Measurements from ENCODE around the gene CHST2. TPM values are rescaled to one million over a fixed set of nuclear protein-coding genes. Genes with fewer than 3 reads are reported as not detected.

The CHST2 gene
- total RNA-seq, 6 donors from 2014 or later = 2.1 to 12.8 (median 11.7) TPM

GRCh38 chr3:143128227-143128955 lies 8.8 kb downstream of the CHST2 start:
- ATAC-seq (ENCODE audit: low FRiP score in 2 of 2) (no peak), DNase-seq (no peak)
- no peaks in the 10 kb centered on the region for H3K36me3 ChIP-seq
- no peak overlapping the region for H3K4me3 ChIP-seq
- no peaks in the 10 kb centered on the region for H3K27me3 ChIP-seq
- no peak for TF ChIP-seq CTCF (IDR thresholded peaks at IDR 0.05)
- no peak for TF ChIP-seq POLR2A (IDR thresholded peaks at IDR 0.05)
- no peak for TF ChIP-seq POLR2AphosphoS5 (IDR thresholded peaks at IDR 0.05)
- TF ChIP-seq EP300 (IDR thresholded peaks at IDR 0.05) = no peak
- no peaks in the 10 kb centered on the region for H3K9me3 ChIP-seq
- peak overlapping the region in 3 of 4 donors; percentile 41 to 54 (median 45) for H3K27ac ChIP-seq
- H3K4me1 ChIP-seq = peaks cover 0 to 16% (median 3%) of the 10 kb centered on the region in 4 donors
- 46 to 50% methylated on average over 5 of the region's 5 CpGs for WGBS, 2 donors

DNA sequence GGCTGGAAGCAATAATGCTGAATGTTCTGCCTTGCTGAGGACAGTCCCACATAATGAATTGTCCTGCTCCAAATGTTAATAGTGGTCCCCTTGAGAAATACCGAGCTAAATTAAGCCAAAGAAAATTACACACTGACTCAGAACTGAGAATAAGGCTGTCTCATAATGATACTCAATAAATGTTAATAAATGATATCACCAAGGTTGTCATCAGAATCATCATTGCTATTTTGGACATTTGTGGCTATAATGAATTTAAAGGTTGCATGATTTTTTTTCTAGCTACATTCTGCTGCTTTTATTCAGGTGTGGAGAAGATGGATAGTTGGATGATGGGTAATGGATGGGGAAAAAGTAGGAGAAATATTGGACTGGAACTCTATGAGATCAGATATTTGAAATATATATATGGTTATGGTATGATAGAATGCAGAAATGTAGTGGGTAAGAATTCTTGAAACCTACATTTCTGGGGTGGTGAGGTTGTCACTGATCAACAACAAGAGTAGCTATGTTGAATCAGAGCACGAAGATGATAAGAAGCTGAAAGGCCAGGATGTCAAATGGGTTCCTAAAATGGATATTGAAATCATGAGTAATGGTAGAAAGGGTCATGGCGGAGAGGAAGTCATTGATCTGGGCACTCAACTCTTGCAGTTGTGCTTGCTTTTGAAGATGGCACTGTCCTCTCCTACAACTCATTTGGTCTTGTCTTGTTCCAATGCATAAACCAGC lies 12.8 kb downstream of the CHST2 start:
- Histone ChIP-seq H3K9me3 (no peaks in the 10 kb centered on the region), H3K36me3 (no peaks in the 10 kb centered on the region), H3K4me1 (peaks cover 0 to 10% (median 1%) of the 10 kb centered on the region in 4 donors), H3K27ac (no peak overlapping the region), H3K27me3 (no peaks in the 10 kb centered on the region), H3K4me3 (no peak overlapping the region)
- WGBS, 2 donors = 87 to 92% methylated on average over 3 of the region's 3 CpGs
- TF ChIP-seq POLR2AphosphoS5 (IDR thresholded peaks at IDR 0.05) (no peak), POLR2A (IDR thresholded peaks at IDR 0.05) (no peak), CTCF (IDR thresholded peaks at IDR 0.05) (no peak), EP300 (IDR thresholded peaks at IDR 0.05) (no peak)
- ATAC-seq (ENCODE audit: low FRiP score in 2 of 2) = no peak
- no peak for DNase-seq

GRCh38 chr3:143134471-143134870 lies 14.9 kb downstream of the CHST2 start:
- no peak overlapping the region for H3K27ac ChIP-seq
- no peaks in the 10 kb centered on the region for H3K9me3 ChIP-seq
- H3K27me3 ChIP-seq = no peaks in the 10 kb centered on the region
- peaks cover 5 to 7% (median 6%) of the 10 kb centered on the region in 4 donors for H3K4me1 ChIP-seq
- TF ChIP-seq EP300 (IDR thresholded peaks at IDR 0.05) (no peak), CTCF (IDR thresholded peaks at IDR 0.05) (no peak), POLR2A (IDR thresholded peaks at IDR 0.05) (no peak), POLR2AphosphoS5 (IDR thresholded peaks at IDR 0.05) (no peak)
- DNase-seq (no peak), ATAC-seq (ENCODE audit: low FRiP score in 2 of 2) (no peak)
- H3K4me3 ChIP-seq = no peak overlapping the region
- WGBS, 2 donors = 48 to 56% methylated on average over 1 of the region's 1 CpG
- H3K36me3 ChIP-seq = no peaks in the 10 kb centered on the region

DNA sequence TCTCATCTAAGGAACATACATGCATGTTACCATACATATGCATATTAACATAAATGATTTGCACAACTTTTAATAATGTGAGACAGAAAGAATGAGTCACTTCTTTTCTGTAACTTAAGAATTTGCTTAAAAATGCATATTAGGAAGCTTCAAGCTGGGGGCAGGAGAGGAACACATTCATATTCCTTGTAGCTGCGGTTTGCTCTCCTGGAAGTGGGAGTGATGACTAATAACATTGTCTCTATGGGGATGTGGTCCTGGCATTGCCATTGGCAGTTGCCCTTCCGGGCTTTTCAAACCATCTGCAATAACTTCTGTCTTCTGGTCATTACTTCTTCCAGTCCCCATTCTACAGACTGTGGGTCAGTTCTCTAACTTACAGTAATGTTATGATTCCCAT lies 15.6 kb downstream of the CHST2 start:
- Histone ChIP-seq H3K36me3 (no peaks in the 10 kb centered on the region), H3K4me3 (no peak overlapping the region), H3K4me1 (peaks cover 6 to 11% (median 7%) of the 10 kb centered on the region in 4 donors), H3K27me3 (no peaks in the 10 kb centered on the region), H3K9me3 (no peaks in the 10 kb centered on the region), H3K27ac (no peak overlapping the region)
- ATAC-seq (ENCODE audit: low FRiP score in 2 of 2) (peak in 1 of 2 donors; percentile 82), DNase-seq (peak in 1 of 2 donors; percentile 45)
- TF ChIP-seq POLR2A (IDR thresholded peaks at IDR 0.05) (no peak), EP300 (IDR thresholded peaks at IDR 0.05) (no peak), POLR2AphosphoS5 (IDR thresholded peaks at IDR 0.05) (no peak), CTCF (IDR thresholded peaks at IDR 0.05) (no peak)
- WGBS, 2 donors = 55 to 58% methylated on average over 2 of the region's 2 CpGs
